ENCODE results near the gene PRX.
A peak's percentile ranks its signal among the peaks of the same experiment; 100 is the strongest.
"Not testable (repeated sequence)": the region's sequence is repeated elsewhere in the genome, so short reads cannot be mapped to it uniquely, and the experiment has no call there.

Gene PRX

GRCh38 chr19:40370997-40371801 is 42.0 kb downstream of the PRX start:
- no peak for TF ChIP-seq CTCF (IDR thresholded peaks at IDR 0.05; ENCODE audit: low read depth, low read length)
- H3K4me3 ChIP-seq (ENCODE audit: low read depth, low read length): no peak overlapping the region
- DNase-seq (ENCODE audit: low read depth, low spot score): no peak
- in situ Hi-C loops (cut with HindIII; ENCODE audit: low sequenced_read_pairs): no loop called here

GRCh38 chr19:40370253-40370652 is 42.9 kb downstream of the PRX start:
- DNase-seq (ENCODE audit: low read depth, low spot score); H3K4me3 ChIP-seq (ENCODE audit: low read depth, low read length); in situ Hi-C loops (cut with HindIII; ENCODE audit: low sequenced_read_pairs): not testable (repeated sequence)

DNA sequence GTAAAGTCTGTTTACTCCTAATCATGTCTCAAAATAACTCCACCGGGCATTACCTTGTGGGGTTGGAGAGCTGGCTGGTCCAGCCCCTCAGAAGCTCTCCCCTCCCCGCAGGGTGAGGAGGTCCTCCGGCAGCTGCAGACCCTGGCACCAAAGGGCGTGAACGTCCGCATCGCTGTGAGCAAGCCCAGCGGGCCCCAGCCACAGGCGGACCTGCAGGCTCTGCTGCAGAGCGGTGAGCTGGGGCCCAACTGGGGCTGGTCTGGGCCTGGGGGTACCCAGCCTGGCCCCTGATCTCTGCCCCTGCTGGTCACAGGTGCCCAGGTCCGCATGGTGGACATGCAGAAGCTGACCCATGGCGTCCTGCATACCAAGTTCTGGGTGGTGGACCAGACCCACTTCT is 43.4 kb downstream of the PRX start:
- TF ChIP-seq CTCF (IDR thresholded peaks at IDR 0.05; ENCODE audit: low read depth, low read length): no peak
- DNase-seq (ENCODE audit: low read depth, low spot score): no peak
- in situ Hi-C loops (cut with HindIII; ENCODE audit: low sequenced_read_pairs): no loop called here
- H3K4me3 ChIP-seq (ENCODE audit: low read depth, low read length): no peak overlapping the region

DNA sequence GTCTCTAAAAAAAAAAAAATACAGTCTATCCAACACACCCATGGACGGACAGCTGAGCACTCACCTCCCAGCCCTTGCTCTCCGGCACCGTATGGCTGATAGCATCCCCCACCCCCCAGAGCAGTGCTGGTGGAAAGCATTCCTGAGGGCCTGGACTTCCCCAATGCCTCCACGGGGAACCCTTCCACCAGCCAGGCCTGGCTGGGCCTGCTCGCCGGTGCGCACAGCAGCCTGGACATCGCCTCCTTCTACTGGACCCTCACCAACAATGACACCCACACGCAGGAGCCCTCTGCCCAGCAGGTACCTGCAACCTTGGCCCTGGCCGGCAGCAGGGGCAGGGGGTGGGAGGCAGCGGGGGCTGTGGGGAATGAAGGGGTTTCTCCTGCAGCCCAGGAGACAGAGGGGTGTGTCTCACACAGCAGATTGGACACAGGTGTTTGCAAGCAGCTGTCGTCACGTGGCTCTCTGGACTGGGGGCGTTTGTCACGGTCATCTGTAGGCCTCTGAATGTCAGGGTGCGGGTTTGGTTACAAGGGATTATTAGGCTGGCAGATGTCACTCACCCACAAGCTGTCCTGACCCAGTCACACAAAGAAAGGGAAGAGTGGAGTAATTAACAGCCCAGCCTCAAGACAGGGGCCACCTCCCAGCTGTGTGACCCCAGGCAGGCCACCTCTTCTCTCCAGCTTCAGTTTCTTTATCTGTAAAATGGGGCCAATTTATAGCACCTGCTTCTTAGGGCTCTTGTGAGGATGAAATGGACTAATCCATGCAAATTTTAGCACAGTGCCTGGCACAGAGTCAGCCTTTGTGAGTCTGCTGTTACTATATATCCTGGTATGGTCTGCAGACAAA is 45.4 kb downstream of the PRX start:
- no peak for TF ChIP-seq CTCF (IDR thresholded peaks at IDR 0.05; ENCODE audit: low read depth, low read length)
- in situ Hi-C loops (cut with HindIII; ENCODE audit: low sequenced_read_pairs): no loop called here
- no peak overlapping the region for H3K4me3 ChIP-seq (ENCODE audit: low read depth, low read length)
- no peak for DNase-seq (ENCODE audit: low read depth, low spot score)

GRCh38 chr19:40366697-40367561 is 46.2 kb downstream of the PRX start:
- DNase-seq (ENCODE audit: low read depth, low spot score): peak; percentile 61
- TF ChIP-seq CTCF (IDR thresholded peaks at IDR 0.05; ENCODE audit: low read depth, low read length): no peak
- in situ Hi-C loops (cut with HindIII; ENCODE audit: low sequenced_read_pairs): no loop called here
- H3K4me3 ChIP-seq (ENCODE audit: low read depth, low read length): peak overlapping the region; percentile 56

GRCh38 chr19:40365613-40366401 is 47.4 kb downstream of the PRX start:
- no peak for TF ChIP-seq CTCF (IDR thresholded peaks at IDR 0.05; ENCODE audit: low read depth, low read length)
- H3K4me3 ChIP-seq (ENCODE audit: low read depth, low read length): peak overlapping the region; percentile 56
- peak; percentile 71 for DNase-seq (ENCODE audit: low read depth, low spot score)
- in situ Hi-C loops (cut with HindIII; ENCODE audit: low sequenced_read_pairs): no loop called here

Data from astrocyte of the spinal cord (primary cell).